Fibroblast of skin of right biceps (primary cell): ENCODE data around the gene RPS18.
A peak's percentile ranks its signal among the peaks of the same experiment; 100 is the strongest.
"Not testable (repeated sequence)": the region's sequence is repeated elsewhere in the genome, so short reads cannot be mapped to it uniquely, and the experiment has no call there.

ENCODE experiments used
- DNase-seq: peaks from one replicate; pipeline ENCODE4 v3.0.0-alpha.2; 2013

The RPS18 gene

GRCh38 chr6:33273129-33273923 is 1.5 kb downstream of the RPS18 start:
- no peak for DNase-seq

GRCh38 chr6:33273924-33274902 is 2.3 kb downstream of the RPS18 start:
- DNase-seq = no peak

GRCh38 chr6:33275795-33276580 is 4.1 kb downstream of the RPS18 start:
- DNase-seq = not testable (repeated sequence)

DNA sequence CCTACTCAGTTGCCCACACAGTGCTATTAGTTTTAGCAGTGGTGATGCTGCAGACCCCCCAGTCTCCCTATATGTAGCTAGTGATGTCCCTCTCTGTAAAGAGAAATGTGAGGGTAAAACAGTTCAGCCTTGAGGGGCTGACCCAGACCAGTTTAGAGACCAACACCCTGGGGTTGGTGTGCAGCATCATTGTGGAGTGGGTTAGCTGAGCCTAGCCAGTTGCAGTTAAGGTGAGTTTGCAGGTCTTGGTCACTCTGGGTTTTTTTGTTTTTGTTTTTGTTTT is 4.6 kb downstream of the RPS18 start:
- DNase-seq = peak; percentile 3

GRCh38 chr6:33276864-33277662 is 5.2 kb downstream of the RPS18 start, which contains the start of gene B3GALT4:
Gene B3GALT4 (plus strand): TSS chr6:33277123. CDS start chr6:33277420, 297 bp downstream.
- DNase-seq = peak; percentile 76

DNA sequence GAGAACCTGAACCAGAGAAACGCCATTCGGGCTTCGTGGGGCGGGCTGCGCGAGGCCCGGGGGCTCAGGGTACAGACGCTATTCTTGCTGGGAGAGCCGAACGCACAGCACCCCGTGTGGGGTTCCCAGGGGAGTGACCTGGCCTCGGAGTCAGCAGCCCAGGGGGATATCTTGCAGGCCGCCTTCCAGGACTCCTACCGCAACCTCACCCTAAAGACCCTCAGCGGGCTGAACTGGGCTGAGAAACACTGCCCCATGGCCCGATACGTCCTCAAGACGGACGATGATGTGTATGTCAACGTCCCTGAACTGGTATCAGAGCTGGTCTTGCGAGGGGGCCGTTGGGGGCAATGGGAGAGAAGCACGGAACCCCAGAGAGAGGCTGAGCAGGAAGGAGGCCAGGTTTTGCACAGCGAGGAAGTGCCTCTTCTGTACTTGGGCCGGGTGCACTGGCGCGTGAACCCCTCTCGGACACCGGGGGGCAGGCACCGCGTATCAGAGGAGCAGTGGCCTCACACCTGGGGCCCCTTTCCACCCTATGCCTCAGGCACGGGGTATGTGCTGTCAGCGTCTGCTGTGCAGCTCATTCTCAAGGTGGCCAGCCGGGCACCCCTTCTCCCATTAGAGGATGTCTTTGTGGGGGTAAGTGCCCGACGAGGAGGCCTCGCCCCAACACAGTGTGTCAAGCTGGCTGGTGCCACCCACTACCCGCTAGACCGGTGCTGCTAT is 6.0 kb downstream of the RPS18 start:
- peak; percentile 22 for DNase-seq

DNA sequence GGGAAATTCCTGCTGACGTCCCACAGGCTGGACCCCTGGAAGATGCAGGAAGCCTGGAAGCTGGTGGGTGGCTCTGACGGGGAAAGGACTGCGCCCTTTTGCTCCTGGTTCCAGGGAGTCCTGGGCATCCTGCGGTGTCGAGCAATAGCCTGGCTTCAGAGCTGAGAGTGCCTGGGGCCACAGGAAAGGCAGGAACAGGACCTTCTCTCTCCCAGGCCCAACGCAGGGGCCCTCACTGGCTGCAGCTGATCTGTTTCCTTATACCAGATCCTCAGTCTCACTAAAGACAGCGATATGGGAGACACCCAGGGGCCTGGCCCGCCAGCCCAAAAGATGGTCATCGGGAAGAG is 6.5 kb downstream of the RPS18 start:
- no peak for DNase-seq

DNA sequence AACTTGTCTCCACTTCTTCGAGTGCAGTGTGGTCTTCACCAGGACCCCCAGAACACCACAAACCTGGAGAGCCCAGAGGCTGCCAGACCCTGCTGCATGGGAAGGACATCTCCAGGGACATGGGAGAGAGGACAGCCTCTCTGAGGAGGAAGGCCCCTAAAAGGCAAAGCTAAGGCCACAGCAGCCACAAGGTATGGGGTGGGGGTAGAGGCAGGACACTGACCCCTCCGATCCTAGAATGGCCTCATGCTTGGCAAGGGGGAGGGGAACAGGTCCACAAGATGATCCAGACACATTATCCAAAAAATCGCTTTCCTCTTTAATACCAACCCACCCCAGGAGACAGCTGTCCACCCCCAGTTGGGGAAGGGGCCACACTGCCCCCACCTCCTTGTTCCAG is 6.9 kb downstream of the RPS18 start:
- DNase-seq = no peak

DNA sequence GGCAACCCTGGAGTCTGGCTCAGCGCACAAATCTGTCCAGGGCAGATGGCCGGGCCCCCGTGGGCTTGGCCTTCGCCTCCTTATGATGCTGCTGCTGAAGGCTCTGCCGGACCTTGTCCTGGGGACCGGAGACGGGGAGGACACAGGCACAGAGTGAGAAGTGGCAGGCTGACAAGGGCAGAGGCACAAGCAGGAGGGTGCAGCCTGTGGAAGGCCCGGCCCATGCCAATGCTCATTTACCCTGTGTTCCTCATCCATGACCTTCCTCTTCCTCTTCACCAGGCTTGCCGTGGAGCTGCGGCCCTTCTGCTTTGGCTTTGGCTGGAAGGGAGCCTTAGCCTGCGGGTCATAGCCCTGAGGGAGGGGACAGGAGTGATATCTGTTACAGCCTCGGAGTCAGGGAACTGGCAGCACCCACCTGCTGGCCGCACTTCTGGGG is 7.4 kb downstream of the RPS18 start:
- no peak for DNase-seq

GRCh38 chr6:33279971-33280511 is 8.2 kb downstream of the RPS18 start:
- DNase-seq = peak; percentile 62

DNA sequence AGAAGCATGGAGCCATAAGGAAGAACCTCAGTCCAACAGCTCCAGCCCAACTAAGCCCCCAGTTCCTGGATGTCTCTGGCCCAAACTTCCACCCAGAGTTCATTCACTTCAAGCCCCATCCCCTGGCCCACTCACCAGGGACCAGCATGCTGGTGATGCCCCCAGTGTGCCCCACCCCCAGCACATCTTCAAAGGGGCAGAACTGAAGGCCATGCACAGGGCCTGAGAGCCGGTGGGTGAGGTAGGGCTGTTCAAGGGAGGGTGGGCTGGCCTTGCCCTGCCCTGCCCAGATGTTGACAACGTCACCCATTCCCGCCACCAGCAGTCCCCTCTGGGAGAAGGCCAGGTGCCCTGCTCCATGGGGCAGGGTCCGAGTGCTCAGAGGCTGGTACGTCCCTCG is 8.7 kb downstream of the RPS18 start:
- DNase-seq = no peak

GRCh38 chr6:33285214-33285613 is 13.3 kb downstream of the RPS18 start:
- not testable (repeated sequence) for DNase-seq

GRCh38 chr6:33286946-33287914 is 15.4 kb downstream of the RPS18 start:
- DNase-seq = no peak

DNA sequence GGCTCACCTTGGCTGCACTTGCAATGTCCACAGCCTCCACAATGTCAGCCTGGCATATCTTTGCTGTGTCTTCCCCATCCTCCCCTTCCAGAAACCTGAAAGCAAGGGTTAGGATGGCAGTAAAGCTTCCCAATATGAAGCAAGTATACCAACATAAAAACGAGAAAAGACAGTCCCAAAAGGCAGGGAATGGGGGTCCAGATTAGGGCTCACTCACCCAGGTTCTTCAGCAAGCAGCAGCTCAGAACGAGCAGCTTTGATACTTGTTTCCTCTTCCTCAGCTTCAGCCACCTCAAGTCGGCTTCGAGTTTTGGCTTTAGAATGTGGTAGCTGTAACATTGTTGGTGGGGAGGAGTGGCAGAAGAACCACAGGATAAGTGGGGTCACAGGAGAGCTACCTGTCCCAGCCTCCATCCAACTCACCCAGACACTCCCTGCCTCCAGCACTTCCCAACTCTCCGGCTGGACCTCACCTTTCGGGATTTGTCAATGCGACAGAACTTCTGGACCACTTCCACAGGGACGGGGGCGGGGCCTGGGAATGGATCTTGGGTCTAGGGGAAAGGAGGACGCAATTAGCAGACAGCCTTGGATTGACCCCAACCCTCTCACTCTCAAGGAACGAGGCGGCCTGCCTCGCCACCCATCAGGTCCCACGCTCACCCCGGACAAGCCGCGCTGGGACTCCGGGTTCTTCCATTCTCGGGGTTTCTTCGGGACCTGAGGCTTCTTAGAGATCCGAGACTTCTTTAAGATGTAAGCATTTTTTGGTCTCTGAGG is 16.5 kb downstream of the RPS18 start:
- no peak for DNase-seq

DNA sequence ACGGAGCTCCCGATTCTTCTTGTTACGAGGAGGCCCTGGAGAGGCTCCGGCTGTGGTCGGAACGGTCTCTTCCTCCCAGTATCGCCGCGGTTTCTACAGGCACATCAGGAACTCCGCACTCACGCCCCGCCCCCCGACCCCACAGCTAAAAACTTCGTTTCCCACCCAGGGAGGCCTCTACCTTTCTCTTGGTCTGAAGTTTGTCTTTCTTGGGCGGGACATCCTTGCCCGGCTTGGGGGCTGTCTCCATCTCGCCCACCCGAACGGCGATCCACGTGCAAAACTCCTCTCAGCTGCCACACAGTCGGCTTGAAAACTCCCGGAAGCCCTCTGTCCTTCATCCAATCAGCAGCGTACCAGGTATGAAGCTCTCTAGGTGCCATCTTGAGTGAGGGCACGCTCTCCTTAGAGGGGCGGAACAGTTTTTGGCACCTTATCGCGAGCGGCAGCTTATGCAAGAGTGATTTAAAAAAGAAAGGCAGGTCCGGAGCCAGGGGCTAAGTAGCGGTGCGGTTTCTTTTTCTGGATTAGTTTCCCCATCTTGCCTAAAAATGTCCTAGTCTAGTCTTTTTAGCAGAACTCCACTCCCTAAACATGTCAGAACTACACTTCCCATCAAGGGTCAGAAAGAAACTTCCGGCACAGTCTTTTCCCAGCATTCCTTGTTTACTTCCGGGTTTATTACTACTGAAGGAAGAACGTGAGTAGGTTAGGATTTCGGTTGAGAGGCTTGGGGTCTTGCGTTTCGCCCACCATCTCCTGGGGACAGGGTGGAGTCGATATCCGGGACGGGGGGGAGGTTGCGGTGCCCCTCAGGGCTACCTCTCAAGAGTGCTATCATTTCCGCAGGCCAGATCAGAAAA is 17.3 kb downstream of the RPS18 start, which contains the start of the genes PFDN6 and WDR46:
Gene PFDN6 (plus strand): TSS at position 681 of the 863 bp plus-strand sequence. CDS start 256 bp downstream, outside the sequence.
Gene WDR46 (minus strand): TSS at position 319 of the 863 bp plus-strand sequence. CDS start 69 bp downstream, at position 250.
- peak; percentile 88 for DNase-seq

GRCh38 chr6:33289784-33290315 is 18.0 kb downstream of the RPS18 start:
- no peak for DNase-seq

GRCh38 chr6:33290459-33290858 is 18.6 kb downstream of the RPS18 start:
- no peak for DNase-seq
